Endodermal cell (in vitro differentiated cells): ENCODE data around the gene NRAP. TPM values are rescaled to one million over a fixed set of nuclear protein-coding genes. Genes with fewer than 3 reads are reported as not detected.

Experiments used
- DNase-seq: peaks from one replicate; pipeline ENCODE4 v3.0.0-alpha.2; 2017
- H3K27ac ChIP-seq: 2 replicates; pipeline ENCODE4 v1.5.1; 2013; ENCODE audit warnings: mild to moderate bottlenecking, low read depth, low read length, moderate library complexity
- H3K27me3 ChIP-seq: 2 replicates; pipeline ENCODE4 v1.6.1; 2013; ENCODE audit warnings: mild to moderate bottlenecking, low read length, moderate library complexity; ENCODE audit not compliant: insufficient read depth, control insufficient read depth, poor library complexity, severe bottlenecking
- H3K36me3 ChIP-seq: 2 replicates; pipeline ENCODE4 v1.7.0; 2013; ENCODE audit warnings: mild to moderate bottlenecking, low read length, moderate library complexity; ENCODE audit not compliant: control insufficient read depth, insufficient read depth
- H3K4me1 ChIP-seq: one replicate; pipeline ENCODE4 v1.7.0; 2013; ENCODE audit warnings: low read length; ENCODE audit not compliant: control insufficient read depth, insufficient read depth
- H3K4me3 ChIP-seq: 2 replicates; pipeline ENCODE4 v1.5.1; 2013; ENCODE audit warnings: mild to moderate bottlenecking, low read length, moderate library complexity
- H3K9ac ChIP-seq: 2 replicates; pipeline ENCODE4 v1.6.1; 2013; ENCODE audit warnings: mild to moderate bottlenecking, low read length, moderate library complexity; ENCODE audit not compliant: poor library complexity, severe bottlenecking; ENCODE audit errors: extremely low read depth
- H3K9me3 ChIP-seq: 2 replicates; pipeline ENCODE4 v1.6.1; 2013; ENCODE audit warnings: mild to moderate bottlenecking, low read length, moderate library complexity; ENCODE audit not compliant: control insufficient read depth
- H3K27ac Mint-ChIP-seq: 2 replicates; pipeline ENCODE4 v1.8.0; 2020; ENCODE audit warnings: mixed read lengths
- H3K27me3 Mint-ChIP-seq: 2 replicates; pipeline ENCODE4 v1.8.0; 2021; ENCODE audit warnings: mild to moderate bottlenecking, mixed read lengths; ENCODE audit not compliant: insufficient read depth
- H3K36me3 Mint-ChIP-seq: 2 replicates; pipeline ENCODE4 v1.8.0; 2020; ENCODE audit warnings: low read depth, mixed read lengths
- H3K4me1 Mint-ChIP-seq: 2 replicates; pipeline ENCODE4 v1.8.0; 2020; ENCODE audit warnings: mixed read lengths
- H3K4me3 Mint-ChIP-seq: 2 replicates; pipeline ENCODE4 v1.8.0; 2020; ENCODE audit warnings: mild to moderate bottlenecking, moderate library complexity, mixed read lengths
- H3K9me3 Mint-ChIP-seq: 2 replicates; pipeline ENCODE4 v1.8.0; 2020; ENCODE audit warnings: mild to moderate bottlenecking, mixed read lengths
- WGBS, 2 experiments: methylation state at CpG; one replicate each; pipeline versions ENCODE4 v1.1.5 to v1.1.7; 2013; ENCODE audit warnings: missing lambda C conversion rate in 2 of 2, mixed read lengths in 1 of 2; ENCODE audit not compliant: insufficient coverage in 1 of 2, insufficient read length in 1 of 2; 5-methylcytosine and 5-hydroxymethylcytosine counted together
- total RNA-seq, 2 donors: library from RNA; stranded (reverse); fragmentation: NEBNext Ultra II Directional in 1 of 2; extraction: Animal tissue kit (Norgen Biotek cat#: 25700) in 1 of 2; gene quantifications; 2 replicates in 1 of 2; 3 replicates in 1 of 2; pipeline ENCODE4 v1.2.1, GENCODE V29; 2021
- TF ChIP-seq, protein P1 (sequence below): fragments of 200-600 bp; sonication (generic); conservative IDR thresholded peaks from 2 replicates; pipeline ENCODE4 v1.5.0; 2021; ENCODE audit warnings: antibody characterized with exemption, mild to moderate bottlenecking

Gene NRAP
- total RNA-seq, 2 donors from 2014 or later: 0.09 to 0.11 TPM

- H3K9me3 ChIP-seq: peaks cover 2% of the 10 kb centered on the region
- WGBS, 2 experiments: 88 to 90% methylated on average over 3 to 4 of the region's 4 CpGs
- H3K27ac ChIP-seq: no peak overlapping the region
- no peaks in the 10 kb centered on the region for H3K4me1 ChIP-seq
- no peak overlapping the region for H3K9ac ChIP-seq
- Mint-ChIP-seq H3K27ac (no peak overlapping the region), H3K36me3 (no peaks in the 10 kb centered on the region), H3K4me1 (no peaks in the 10 kb centered on the region), H3K9me3 (peaks cover 4% of the 10 kb centered on the region), H3K27me3 (peaks cover 2% of the 10 kb centered on the region), H3K4me3 (no peak overlapping the region)
- no peaks in the 10 kb centered on the region for H3K27me3 ChIP-seq
- TF ChIP-seq, protein P1, sequence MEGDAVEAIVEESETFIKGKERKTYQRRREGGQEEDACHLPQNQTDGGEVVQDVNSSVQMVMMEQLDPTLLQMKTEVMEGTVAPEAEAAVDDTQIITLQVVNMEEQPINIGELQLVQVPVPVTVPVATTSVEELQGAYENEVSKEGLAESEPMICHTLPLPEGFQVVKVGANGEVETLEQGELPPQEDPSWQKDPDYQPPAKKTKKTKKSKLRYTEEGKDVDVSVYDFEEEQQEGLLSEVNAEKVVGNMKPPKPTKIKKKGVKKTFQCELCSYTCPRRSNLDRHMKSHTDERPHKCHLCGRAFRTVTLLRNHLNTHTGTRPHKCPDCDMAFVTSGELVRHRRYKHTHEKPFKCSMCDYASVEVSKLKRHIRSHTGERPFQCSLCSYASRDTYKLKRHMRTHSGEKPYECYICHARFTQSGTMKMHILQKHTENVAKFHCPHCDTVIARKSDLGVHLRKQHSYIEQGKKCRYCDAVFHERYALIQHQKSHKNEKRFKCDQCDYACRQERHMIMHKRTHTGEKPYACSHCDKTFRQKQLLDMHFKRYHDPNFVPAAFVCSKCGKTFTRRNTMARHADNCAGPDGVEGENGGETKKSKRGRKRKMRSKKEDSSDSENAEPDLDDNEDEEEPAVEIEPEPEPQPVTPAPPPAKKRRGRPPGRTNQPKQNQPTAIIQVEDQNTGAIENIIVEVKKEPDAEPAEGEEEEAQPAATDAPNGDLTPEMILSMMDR: no peak
- DNase-seq: no peak
- H3K4me3 ChIP-seq: no peak overlapping the region
- no peaks in the 10 kb centered on the region for H3K36me3 ChIP-seq
These were observed 1.5 kb upstream of the NRAP start for GRCh38 chr10:113665352-113665751.

DNA sequence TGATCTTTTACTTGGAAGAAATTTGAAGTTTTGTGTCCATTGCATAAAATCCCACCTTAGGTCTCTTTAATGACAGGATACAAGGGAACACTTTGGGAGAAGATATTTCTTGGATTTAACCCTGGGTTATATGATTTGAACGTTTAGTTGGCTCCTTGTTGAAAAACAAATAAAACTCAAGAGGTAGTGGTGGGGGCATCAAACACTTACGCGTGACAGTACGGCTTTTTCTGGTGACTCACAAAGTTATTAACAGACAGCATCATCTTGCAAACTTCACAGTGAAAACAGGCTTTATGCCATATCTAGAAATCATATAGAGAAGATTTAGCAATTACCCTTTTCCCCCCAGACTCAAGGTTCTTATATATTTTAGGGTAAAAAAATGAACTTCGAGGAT lies 699 bp downstream of the NRAP start:
- TF ChIP-seq, protein P1: no peak
- H3K4me3 ChIP-seq: no peak overlapping the region

GRCh38 chr10:113661332-113661731 lies 2.5 kb downstream of the NRAP start:
- Mint-ChIP-seq H3K36me3 (no peaks in the 10 kb centered on the region), H3K27ac (no peak overlapping the region), H3K27me3 (peaks cover 2% of the 10 kb centered on the region), H3K4me1 (peaks cover 25% of the 10 kb centered on the region), H3K4me3 (no peak overlapping the region), H3K9me3 (no peaks in the 10 kb centered on the region)
- TF ChIP-seq, protein P1: no peak
- H3K27ac ChIP-seq: no peak overlapping the region
- H3K9me3 ChIP-seq: no peaks in the 10 kb centered on the region
- peaks cover 6% of the 10 kb centered on the region for H3K4me1 ChIP-seq
- 93 to 100% methylated on average over 1 to 2 of the region's 2 CpGs for WGBS, 2 experiments
- H3K36me3 ChIP-seq: no peaks in the 10 kb centered on the region
- H3K4me3 ChIP-seq: no peak overlapping the region
- H3K27me3 ChIP-seq: no peaks in the 10 kb centered on the region
- DNase-seq: no peak
- no peak overlapping the region for H3K9ac ChIP-seq

More for the DNA sequence above, 699 bp downstream of the NRAP start:
- Histone ChIP-seq H3K9me3 (no peaks in the 10 kb centered on the region), H3K27ac (no peak overlapping the region), H3K9ac (no peak overlapping the region), H3K27me3 (no peaks in the 10 kb centered on the region), H3K36me3 (no peaks in the 10 kb centered on the region), H3K4me1 (no peaks in the 10 kb centered on the region)
- Mint-ChIP-seq H3K36me3 (no peaks in the 10 kb centered on the region), H3K9me3 (no peaks in the 10 kb centered on the region), H3K4me3 (no peak overlapping the region), H3K27me3 (peaks cover 2% of the 10 kb centered on the region), H3K27ac (no peak overlapping the region), H3K4me1 (peaks cover 13% of the 10 kb centered on the region)
- no peak for DNase-seq
- WGBS, 2 experiments: 89 to 100% methylated on average over 3 to 4 of the region's 5 CpGs
